Type B pancreatic cell (in vitro differentiated cells): ENCODE results near the gene ABHD14A. TPM values are rescaled to one million over a fixed set of nuclear protein-coding genes. Genes with fewer than 3 reads are reported as not detected.

Experiments used
- DNase-seq: peaks from one replicate; pipeline ENCODE4 v3.0.0; 2021; ENCODE audit warnings: mixed read lengths; ENCODE audit not compliant: unreplicated experiment; ENCODE audit errors: extremely low spot score
- H3K27ac Mint-ChIP-seq: 2 replicates; pipeline ENCODE4 v1.8.0; 2021; ENCODE audit warnings: mild to moderate bottlenecking, mixed read lengths
- H3K27me3 Mint-ChIP-seq: 2 replicates; pipeline ENCODE4 v1.8.0; 2021; ENCODE audit warnings: mixed read lengths
- H3K36me3 Mint-ChIP-seq: 2 replicates; pipeline ENCODE4 v1.8.0; 2021; ENCODE audit warnings: mixed read lengths
- H3K4me1 Mint-ChIP-seq: one replicate; pipeline ENCODE4 v1.8.0; 2021; ENCODE audit warnings: mixed read lengths; ENCODE audit not compliant: unreplicated experiment
- H3K4me3 Mint-ChIP-seq: 2 replicates; pipeline ENCODE4 v1.8.0; 2021; ENCODE audit warnings: mild to moderate bottlenecking, mixed read lengths
- H3K9me3 Mint-ChIP-seq: 2 replicates; pipeline ENCODE4 v1.8.0; 2021; ENCODE audit warnings: mixed read lengths
- total RNA-seq: library from RNA; stranded (reverse); gene quantifications from 2 replicates; pipeline ENCODE4 v1.2.1, GENCODE V29; 2021; ENCODE audit warnings: low replicate concordance
- TF ChIP-seq, protein P1 (sequence below): fragments of 200-600 bp; sonication (generic); conservative IDR thresholded peaks from 2 replicates; pipeline ENCODE4 v1.5.0; 2021; ENCODE audit warnings: antibody characterized with exemption, mild to moderate bottlenecking

The ABHD14A gene
- total RNA-seq, 1 donor from 2014 or later: 16.6 TPM

DNA sequence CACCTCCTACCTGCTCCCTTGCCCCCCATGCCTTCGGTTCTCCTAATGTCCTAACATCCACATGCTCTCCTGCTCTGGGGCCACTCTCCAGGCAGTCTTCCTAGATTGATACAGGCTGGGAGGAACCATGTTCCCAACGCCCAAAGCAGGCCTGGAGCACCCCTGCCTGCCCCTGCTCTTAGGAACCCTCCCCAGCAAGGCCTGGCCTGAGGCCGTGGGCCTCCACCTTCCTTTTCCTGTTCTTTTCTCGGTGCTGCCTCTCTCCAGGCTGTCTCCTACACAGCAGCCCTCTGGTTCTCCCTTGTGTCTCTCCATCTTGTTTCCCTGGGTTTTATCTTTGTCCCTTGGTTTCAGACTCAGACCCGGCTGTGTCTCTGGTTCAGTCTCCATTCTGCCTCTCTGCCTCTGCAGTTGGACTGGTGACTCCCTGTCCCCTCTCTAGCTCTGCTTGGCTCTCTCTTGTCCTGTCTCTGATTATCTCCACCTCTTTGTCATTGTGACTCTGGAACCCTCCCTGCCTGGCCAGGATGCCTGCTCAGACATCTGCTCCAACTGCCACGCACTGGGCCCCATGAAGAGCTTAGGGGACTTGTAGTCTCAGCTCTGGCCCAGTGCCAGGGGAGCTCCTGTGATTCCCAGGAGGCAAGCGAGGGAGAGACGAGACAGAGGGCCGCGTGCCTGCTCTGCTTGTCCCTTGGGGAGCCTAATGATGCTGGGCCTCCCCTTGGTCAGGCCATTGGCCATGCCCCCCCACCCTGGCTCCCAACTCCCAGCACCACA, 46.8 kb downstream of the ABHD14A start:
- Mint-ChIP-seq H3K9me3 (no peaks in the 10 kb centered on the region), H3K4me1 (peaks cover 43% of the 10 kb centered on the region), H3K36me3 (no peaks in the 10 kb centered on the region), H3K27me3 (no peaks in the 10 kb centered on the region), H3K4me3 (no peak overlapping the region), H3K27ac (no peak overlapping the region)
- TF ChIP-seq, protein P1, sequence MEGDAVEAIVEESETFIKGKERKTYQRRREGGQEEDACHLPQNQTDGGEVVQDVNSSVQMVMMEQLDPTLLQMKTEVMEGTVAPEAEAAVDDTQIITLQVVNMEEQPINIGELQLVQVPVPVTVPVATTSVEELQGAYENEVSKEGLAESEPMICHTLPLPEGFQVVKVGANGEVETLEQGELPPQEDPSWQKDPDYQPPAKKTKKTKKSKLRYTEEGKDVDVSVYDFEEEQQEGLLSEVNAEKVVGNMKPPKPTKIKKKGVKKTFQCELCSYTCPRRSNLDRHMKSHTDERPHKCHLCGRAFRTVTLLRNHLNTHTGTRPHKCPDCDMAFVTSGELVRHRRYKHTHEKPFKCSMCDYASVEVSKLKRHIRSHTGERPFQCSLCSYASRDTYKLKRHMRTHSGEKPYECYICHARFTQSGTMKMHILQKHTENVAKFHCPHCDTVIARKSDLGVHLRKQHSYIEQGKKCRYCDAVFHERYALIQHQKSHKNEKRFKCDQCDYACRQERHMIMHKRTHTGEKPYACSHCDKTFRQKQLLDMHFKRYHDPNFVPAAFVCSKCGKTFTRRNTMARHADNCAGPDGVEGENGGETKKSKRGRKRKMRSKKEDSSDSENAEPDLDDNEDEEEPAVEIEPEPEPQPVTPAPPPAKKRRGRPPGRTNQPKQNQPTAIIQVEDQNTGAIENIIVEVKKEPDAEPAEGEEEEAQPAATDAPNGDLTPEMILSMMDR: no peak
- no peak for DNase-seq

DNA sequence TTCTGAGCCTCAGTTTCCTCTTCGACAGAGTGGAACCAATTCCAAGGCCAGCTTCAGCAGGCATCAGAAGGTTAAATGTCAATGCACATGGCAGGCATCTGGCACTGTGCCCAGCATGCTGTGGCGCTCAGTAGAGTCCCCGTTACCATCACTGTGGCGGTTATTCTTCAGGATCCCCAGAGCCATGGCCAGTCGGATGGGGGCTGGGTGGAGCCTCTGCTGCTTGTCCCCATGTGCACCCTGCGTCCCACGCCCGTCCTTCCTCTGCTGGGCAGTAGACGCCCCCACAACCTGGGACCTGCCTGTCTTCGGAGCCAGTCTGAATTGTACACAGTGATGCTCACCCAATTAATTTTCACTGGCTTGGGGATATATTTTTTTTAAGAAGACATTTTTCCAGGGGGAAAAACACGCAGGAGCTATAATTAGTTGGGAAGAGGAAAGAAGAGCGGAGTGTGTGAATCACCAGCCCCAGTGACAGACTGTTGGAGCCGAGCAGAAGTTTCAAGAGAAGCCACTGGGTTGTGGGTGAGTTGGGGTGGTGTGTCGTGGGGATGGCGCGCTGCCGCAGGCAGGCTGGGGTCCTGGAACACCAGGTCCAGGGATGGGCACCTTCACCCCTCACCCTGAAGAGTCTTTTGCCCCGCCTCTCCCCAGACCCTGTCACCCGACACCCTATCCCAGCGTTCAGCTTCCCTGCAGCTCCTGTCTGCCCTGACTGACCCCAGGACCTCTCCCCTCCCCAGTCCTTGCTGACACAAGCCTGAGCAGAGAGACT, 47.6 kb downstream of the ABHD14A start:
- no peaks in the 10 kb centered on the region for H3K27me3 Mint-ChIP-seq
- H3K27ac Mint-ChIP-seq: no peak overlapping the region
- no peaks in the 10 kb centered on the region for H3K36me3 Mint-ChIP-seq
- H3K4me3 Mint-ChIP-seq: no peak overlapping the region
- DNase-seq: no peak
- TF ChIP-seq, protein P1: no peak
- H3K4me1 Mint-ChIP-seq: peaks cover 41% of the 10 kb centered on the region
- no peaks in the 10 kb centered on the region for H3K9me3 Mint-ChIP-seq

DNA sequence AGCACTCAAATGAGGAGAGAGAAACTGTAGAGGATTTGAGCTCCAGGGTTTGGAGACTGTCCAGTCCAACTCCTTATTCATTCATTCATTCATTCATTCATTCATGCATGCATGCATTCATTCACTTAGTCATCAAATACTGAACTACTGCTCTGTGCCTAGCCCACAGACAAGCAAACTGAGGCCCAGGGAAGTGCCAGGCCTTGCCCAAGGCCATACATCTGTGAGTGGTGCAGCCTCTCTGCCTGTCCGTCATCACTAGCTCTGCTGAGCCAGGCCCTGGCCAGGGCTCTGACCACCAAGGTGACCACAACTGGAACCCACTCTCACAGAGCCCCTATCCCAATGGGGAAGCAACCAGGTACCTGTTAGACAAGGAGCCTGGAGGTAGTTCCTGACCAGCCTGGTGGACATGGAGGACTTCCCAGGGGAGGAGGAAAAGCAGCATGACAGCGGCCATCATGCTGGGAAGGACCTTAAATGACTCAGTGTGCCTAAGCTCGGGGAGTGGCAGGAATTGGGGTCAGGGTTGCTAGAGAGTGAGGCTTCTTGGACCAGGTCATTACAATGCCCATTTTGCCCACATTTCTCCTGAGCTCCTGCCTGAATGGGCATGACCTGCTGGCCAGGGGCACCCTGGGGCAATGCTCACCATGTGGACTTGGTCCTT, 48.4 kb downstream of the ABHD14A start:
- peaks cover 38% of the 10 kb centered on the region for H3K4me1 Mint-ChIP-seq
- H3K27ac Mint-ChIP-seq: no peak overlapping the region
- DNase-seq: no peak

DNA sequence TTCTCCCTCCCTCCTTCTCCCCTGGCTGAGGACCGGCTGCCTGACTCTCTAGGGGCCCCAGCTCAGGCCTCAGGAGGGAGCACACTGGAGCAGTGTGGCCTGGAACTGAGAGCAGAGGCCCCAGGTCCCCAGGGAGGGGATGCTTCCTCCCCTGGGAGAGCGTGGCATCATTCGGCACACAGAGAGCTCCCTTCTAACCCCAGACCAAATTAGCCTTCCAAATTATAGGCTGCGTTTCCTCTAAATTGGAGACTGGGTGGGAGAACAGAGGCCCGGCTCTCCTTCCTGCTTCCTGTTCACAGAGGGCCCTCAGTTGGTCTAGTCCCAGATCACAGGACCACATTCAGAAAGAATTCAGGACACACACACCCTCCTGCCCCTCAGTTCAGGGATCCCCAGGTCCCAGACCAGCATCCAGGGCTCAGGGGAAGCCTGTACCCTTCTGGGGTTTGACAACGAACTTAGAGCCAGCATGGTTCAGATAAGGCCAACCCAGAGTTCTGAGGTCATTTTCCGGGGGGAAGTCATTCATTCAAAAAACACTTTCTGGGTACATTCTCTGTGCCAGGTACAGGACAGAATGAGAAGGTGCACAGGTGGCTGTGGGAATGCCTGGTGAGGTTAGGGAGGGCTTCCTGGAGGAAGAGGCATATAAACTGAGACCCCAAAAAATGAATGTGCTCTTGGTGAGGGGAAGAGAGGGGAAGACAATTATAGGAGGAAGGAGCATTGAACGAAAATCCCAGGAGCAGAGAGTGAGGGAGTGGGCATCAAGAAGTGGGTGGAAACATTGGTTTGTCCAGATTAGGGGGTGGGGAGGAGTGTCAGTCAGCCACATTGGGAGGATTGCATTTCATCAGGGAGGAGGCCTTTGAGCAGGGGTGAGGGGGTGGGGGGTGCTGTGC, 49.2 kb downstream of the ABHD14A start:
- Mint-ChIP-seq H3K9me3 (no peaks in the 10 kb centered on the region), H3K4me3 (no peak overlapping the region), H3K27ac (no peak overlapping the region), H3K27me3 (no peaks in the 10 kb centered on the region), H3K4me1 (peaks cover 41% of the 10 kb centered on the region), H3K36me3 (no peaks in the 10 kb centered on the region)
- TF ChIP-seq, protein P1: no peak
- no peak for DNase-seq

More for the DNA sequence above, 48.4 kb downstream of the ABHD14A start:
- no peak overlapping the region for H3K4me3 Mint-ChIP-seq
- no peaks in the 10 kb centered on the region for H3K27me3 Mint-ChIP-seq
- H3K36me3 Mint-ChIP-seq: no peaks in the 10 kb centered on the region
- no peaks in the 10 kb centered on the region for H3K9me3 Mint-ChIP-seq
- TF ChIP-seq, protein P1: no peak
